Measurements from ENCODE around the gene TXNDC12. TPM values are rescaled to one million over a fixed set of nuclear protein-coding genes. Genes with fewer than 3 reads are reported as not detected.

Gene TXNDC12
- total and polyA plus RNA-seq, 9 of the 15 experiments (the other 6 are each of a cell fraction or from before 2014, with no cell fraction given): 17.0 to 60.8 (median 37.8) TPM

DNA sequence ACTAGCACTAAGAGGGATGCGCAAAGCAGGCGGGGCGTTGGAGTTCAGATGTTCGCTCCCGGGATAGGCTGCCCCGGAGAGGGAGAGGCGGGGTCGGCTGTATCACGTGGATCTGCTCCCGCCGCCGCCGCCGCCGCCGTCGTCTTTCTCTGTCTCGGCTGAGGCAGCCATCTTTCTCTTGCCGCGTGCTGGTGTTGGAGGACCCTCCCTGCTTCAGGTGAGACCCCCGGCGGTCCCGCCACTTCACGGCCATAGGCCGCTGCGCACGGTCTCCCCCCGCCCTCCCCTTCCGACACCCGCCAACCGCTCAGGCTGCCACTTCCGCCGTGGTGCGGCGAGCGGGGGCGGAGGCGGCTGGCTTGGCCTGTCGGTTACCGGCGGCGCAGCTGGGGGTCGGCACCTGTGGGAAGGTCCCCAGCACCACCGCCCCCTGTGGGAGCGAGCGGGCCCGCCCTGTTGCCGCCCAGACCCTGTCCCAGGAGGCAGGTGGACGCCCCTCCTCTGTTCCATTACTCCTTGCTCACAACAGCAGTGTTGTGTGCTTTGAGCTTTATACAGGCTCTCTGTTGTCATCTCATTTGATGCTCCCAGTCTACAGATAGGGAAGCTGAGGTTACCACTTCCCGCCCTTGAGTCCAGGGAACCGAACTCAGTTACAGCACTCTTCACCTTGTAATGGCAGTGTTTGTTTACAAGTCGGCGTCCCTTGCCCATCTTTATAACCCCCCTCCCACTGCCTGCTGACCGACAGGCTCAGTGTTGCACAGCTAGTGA lies 1.4 kb upstream of the TXNDC12 start, which contains the start of gene BTF3L4 (continued):
- TF ChIP-seq, protein P1, sequence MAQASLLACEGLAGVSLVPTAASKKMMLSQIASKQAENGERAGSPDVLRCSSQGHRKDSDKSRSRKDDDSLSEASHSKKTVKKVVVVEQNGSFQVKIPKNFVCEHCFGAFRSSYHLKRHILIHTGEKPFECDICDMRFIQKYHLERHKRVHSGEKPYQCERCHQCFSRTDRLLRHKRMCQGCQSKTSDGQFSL (CRISPR knock-in tag; IDR thresholded peaks at IDR 0.05): peak; percentile 72
- TF ChIP-seq, protein P1 (tag; IDR thresholded peaks at IDR 0.05): no peak
- TF ChIP-seq MAZ (CRISPR knock-in tag; conservative IDR thresholded peaks at IDR 0.05 in 1 of 2, IDR thresholded peaks at IDR 0.05 in 1 of 2): peak; percentile 87 to 93
- TF ChIP-seq MYBL2 (IDR thresholded peaks at IDR 0.05; ENCODE audit: low read depth): peak; percentile 46; the same call in 1 of the 2 replicates
- TF ChIP-seq MYBL2 (CRISPR knock-in tag; IDR thresholded peaks at IDR 0.05; ENCODE audit: borderline replicate concordance): no peak
- TF ChIP-seq ZNF253 (CRISPR knock-in tag; conservative IDR thresholded peaks at IDR 0.05): no peak
- TF ChIP-seq GATAD2A (IDR thresholded peaks at IDR 0.05): 0 out of 2 replicates have a peak, but pooled peaks have one; percentile 29
- peak; percentile 9; the same call in 1 of the 2 replicates for TF ChIP-seq FOSL1 (tag; conservative IDR thresholded peaks at IDR 0.05)
- TF ChIP-seq, protein P2, sequence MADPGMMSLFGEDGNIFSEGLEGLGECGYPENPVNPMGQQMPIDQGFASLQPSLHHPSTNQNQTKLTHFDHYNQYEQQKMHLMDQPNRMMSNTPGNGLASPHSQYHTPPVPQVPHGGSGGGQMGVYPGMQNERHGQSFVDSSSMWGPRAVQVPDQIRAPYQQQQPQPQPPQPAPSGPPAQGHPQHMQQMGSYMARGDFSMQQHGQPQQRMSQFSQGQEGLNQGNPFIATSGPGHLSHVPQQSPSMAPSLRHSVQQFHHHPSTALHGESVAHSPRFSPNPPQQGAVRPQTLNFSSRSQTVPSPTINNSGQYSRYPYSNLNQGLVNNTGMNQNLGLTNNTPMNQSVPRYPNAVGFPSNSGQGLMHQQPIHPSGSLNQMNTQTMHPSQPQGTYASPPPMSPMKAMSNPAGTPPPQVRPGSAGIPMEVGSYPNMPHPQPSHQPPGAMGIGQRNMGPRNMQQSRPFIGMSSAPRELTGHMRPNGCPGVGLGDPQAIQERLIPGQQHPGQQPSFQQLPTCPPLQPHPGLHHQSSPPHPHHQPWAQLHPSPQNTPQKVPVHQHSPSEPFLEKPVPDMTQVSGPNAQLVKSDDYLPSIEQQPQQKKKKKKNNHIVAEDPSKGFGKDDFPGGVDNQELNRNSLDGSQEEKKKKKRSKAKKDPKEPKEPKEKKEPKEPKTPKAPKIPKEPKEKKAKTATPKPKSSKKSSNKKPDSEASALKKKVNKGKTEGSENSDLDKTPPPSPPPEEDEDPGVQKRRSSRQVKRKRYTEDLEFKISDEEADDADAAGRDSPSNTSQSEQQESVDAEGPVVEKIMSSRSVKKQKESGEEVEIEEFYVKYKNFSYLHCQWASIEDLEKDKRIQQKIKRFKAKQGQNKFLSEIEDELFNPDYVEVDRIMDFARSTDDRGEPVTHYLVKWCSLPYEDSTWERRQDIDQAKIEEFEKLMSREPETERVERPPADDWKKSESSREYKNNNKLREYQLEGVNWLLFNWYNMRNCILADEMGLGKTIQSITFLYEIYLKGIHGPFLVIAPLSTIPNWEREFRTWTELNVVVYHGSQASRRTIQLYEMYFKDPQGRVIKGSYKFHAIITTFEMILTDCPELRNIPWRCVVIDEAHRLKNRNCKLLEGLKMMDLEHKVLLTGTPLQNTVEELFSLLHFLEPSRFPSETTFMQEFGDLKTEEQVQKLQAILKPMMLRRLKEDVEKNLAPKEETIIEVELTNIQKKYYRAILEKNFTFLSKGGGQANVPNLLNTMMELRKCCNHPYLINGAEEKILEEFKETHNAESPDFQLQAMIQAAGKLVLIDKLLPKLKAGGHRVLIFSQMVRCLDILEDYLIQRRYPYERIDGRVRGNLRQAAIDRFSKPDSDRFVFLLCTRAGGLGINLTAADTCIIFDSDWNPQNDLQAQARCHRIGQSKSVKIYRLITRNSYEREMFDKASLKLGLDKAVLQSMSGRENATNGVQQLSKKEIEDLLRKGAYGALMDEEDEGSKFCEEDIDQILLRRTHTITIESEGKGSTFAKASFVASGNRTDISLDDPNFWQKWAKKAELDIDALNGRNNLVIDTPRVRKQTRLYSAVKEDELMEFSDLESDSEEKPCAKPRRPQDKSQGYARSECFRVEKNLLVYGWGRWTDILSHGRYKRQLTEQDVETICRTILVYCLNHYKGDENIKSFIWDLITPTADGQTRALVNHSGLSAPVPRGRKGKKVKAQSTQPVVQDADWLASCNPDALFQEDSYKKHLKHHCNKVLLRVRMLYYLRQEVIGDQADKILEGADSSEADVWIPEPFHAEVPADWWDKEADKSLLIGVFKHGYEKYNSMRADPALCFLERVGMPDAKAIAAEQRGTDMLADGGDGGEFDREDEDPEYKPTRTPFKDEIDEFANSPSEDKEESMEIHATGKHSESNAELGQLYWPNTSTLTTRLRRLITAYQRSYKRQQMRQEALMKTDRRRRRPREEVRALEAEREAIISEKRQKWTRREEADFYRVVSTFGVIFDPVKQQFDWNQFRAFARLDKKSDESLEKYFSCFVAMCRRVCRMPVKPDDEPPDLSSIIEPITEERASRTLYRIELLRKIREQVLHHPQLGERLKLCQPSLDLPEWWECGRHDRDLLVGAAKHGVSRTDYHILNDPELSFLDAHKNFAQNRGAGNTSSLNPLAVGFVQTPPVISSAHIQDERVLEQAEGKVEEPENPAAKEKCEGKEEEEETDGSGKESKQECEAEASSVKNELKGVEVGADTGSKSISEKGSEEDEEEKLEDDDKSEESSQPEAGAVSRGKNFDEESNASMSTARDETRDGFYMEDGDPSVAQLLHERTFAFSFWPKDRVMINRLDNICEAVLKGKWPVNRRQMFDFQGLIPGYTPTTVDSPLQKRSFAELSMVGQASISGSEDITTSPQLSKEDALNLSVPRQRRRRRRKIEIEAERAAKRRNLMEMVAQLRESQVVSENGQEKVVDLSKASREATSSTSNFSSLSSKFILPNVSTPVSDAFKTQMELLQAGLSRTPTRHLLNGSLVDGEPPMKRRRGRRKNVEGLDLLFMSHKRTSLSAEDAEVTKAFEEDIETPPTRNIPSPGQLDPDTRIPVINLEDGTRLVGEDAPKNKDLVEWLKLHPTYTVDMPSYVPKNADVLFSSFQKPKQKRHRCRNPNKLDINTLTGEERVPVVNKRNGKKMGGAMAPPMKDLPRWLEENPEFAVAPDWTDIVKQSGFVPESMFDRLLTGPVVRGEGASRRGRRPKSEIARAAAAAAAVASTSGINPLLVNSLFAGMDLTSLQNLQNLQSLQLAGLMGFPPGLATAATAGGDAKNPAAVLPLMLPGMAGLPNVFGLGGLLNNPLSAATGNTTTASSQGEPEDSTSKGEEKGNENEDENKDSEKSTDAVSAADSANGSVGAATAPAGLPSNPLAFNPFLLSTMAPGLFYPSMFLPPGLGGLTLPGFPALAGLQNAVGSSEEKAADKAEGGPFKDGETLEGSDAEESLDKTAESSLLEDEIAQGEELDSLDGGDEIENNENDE (IDR thresholded peaks at IDR 0.05; ENCODE audit: low read depth, low read length): no peak
- TF ChIP-seq COPS2 (conservative IDR thresholded peaks at IDR 0.05): no peak
- TF ChIP-seq, protein P3, sequence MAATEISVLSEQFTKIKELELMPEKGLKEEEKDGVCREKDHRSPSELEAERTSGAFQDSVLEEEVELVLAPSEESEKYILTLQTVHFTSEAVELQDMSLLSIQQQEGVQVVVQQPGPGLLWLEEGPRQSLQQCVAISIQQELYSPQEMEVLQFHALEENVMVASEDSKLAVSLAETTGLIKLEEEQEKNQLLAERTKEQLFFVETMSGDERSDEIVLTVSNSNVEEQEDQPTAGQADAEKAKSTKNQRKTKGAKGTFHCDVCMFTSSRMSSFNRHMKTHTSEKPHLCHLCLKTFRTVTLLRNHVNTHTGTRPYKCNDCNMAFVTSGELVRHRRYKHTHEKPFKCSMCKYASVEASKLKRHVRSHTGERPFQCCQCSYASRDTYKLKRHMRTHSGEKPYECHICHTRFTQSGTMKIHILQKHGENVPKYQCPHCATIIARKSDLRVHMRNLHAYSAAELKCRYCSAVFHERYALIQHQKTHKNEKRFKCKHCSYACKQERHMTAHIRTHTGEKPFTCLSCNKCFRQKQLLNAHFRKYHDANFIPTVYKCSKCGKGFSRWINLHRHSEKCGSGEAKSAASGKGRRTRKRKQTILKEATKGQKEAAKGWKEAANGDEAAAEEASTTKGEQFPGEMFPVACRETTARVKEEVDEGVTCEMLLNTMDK (IDR thresholded peaks at IDR 0.05; ENCODE audit: borderline replicate concordance, insufficient read depth, low read depth, low read length, poor library complexity, severe bottlenecking): peak; percentile 67
- TF ChIP-seq RAD21 (CRISPR knock-in tag; conservative IDR thresholded peaks at IDR 0.05 in 1 of 2, IDR thresholded peaks at IDR 0.05 in 1 of 2): no peak
